Spinal cord (tissue), 10 donors: ENCODE data around the gene COX19. TPM values are rescaled to one million over a fixed set of nuclear protein-coding genes. Genes with fewer than 3 reads are reported as not detected.

Source experiments
- DNase-seq, 6 donors: peaks; one replicate each; pipeline versions ENCODE4 v3.0.0 to v3.0.0-alpha.2; 2013 to 2015; ENCODE audit warnings: low spot score in 6 of 6, low read depth in 4 of 6
- H3K27ac ChIP-seq: one replicate; pipeline ENCODE4 v1.5.1; 2013; ENCODE audit warnings: low read depth, low read length, control low read depth
- H3K27me3 ChIP-seq: one replicate; pipeline ENCODE4 v1.6.1; 2013; ENCODE audit warnings: low read length; ENCODE audit not compliant: control insufficient read depth, insufficient read depth
- H3K36me3 ChIP-seq: one replicate; pipeline ENCODE4 v1.6.1; 2013; ENCODE audit warnings: low read length; ENCODE audit not compliant: control insufficient read depth, insufficient read depth
- H3K4me1 ChIP-seq: one replicate; pipeline ENCODE4 v1.6.1; 2013; ENCODE audit warnings: low read length; ENCODE audit not compliant: control insufficient read depth, insufficient read depth
- H3K4me3 ChIP-seq: one replicate; pipeline ENCODE4 v1.5.1; 2013; ENCODE audit warnings: low read depth, low read length, control low read depth
- H3K9me3 ChIP-seq: one replicate; pipeline ENCODE4 v1.6.1; 2013; ENCODE audit warnings: low read length; ENCODE audit not compliant: control insufficient read depth, insufficient read depth
- WGBS: methylation state at CpG from one replicate; pipeline ENCODE4 v1.1.5; 2013; ENCODE audit warnings: missing lambda C conversion rate; ENCODE audit not compliant: insufficient coverage; 5-methylcytosine and 5-hydroxymethylcytosine counted together
- polyA plus RNA-seq, 2 donors: library from polyadenylated mRNA; unstranded; fragments of 120-200 nt; gene quantifications; one replicate each; pipeline ENCODE4 v1.2.1, GENCODE V29; 2013; ENCODE audit not compliant: insufficient read length in 2 of 2
- total RNA-seq, 2 donors: library from RNA; depleted of rRNA in 1 of 2; stranded (reverse); fragments of 120-200 nt in 1 of 2; fragments of >200 nt in 1 of 2; gene quantifications; one replicate each; pipeline versions ENCODE4 v1.2.3 to v1.2.4, GENCODE V29; 2013 to 2014
- donor health status: healthy.

COX19 gene
- total and polyA plus RNA-seq, 4 donors: 11.7 to 19.6 (median 17.1) TPM

DNA sequence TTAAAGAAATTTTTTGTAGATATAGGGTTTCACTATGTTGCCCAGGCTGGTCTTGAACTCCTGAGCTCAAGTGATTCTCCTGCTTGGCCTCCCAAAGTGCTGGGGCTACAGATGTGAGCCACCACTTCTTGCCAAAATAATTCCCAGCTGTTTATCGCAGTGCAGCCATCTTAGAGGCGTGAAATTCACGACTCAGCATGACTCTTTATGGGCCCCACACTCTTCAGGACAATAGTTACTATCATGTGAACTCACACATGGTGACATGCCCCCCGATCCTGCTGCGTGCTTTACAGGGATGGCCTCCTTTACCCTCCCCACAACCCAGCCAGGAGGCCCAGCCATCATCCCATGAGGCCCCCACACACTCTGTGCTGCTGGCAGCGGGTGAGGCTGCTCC lies 4.6 kb downstream of the COX19 start:
- no peaks in the 10 kb centered on the region for H3K9me3 ChIP-seq
- peaks cover 59% of the 10 kb centered on the region for H3K36me3 ChIP-seq
- 94% methylated on average over 6 of the region's 6 CpGs for WGBS
- H3K4me3 ChIP-seq: no peak overlapping the region
- H3K4me1 ChIP-seq: peaks cover 15% of the 10 kb centered on the region
- H3K27me3 ChIP-seq: no peaks in the 10 kb centered on the region
- no peak overlapping the region for H3K27ac ChIP-seq
- no peak for DNase-seq

DNA sequence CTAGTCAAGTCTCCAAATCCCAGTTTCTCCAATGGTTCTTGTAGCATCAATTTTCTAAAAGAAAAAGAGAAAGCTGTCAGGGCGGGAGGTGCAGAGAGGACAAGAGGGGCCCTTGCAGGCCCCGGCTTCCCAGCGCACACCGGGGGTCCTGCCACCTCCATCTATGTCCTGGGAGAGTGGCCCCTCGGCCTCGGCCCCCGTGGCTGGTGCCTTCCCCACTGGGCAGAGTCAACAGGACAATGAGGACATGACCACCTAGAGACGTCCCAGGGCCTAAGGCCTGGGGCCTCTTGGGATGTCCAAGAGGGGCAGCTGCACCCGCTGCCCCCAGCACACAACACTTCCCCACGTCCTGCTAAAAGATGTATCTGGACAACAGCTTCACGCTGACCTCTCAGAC lies 5.9 kb downstream of the COX19 start:
- Histone ChIP-seq H3K4me3 (no peak overlapping the region), H3K4me1 (peaks cover 17% of the 10 kb centered on the region), H3K27ac (no peak overlapping the region), H3K27me3 (no peaks in the 10 kb centered on the region), H3K36me3 (peaks cover 61% of the 10 kb centered on the region), H3K9me3 (no peaks in the 10 kb centered on the region)
- DNase-seq: no peak
- 94% methylated on average over 10 of the region's 11 CpGs for WGBS

DNA sequence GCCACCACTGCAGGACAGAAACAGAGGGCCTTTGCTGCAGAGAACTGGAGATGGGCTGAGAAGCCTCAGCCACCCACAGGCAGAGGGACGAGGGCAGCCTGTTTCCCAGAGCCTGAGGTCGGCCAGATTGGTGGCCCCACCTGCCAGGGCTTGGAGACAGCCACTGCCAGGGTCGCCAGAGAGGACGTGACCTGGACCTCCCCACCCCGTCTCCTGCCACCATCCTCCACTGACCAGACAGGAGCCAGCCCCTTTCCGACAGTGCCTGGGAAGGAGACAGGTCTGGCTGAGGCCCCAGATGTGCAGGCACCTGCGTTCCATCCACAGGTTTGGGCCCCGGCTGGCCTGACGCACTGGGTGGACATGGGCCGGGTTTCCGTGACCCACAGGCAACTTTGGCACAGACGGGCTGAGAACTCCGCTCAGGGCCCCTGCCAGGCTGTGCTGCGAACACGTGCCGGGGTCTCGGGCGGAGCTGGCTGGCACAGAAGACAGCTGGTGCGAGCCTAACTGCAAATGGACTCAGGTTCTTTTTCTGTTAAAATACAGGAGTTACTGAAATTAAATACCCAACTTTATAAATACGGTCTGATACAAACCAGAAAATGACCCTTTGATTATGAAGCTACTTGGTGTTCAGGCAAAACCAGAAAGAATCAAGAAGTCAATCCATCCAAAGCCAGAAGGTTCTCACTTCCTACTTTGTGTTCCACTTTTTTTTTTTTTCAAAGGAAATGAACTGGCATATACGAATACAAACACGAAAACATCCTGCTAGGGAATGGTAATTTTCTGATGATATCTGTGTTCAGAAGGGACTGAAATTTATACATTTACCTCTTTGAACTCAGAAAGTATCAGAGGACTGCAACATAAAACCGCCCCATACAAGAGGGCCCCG lies 6.9 kb downstream of the COX19 start:
- no peak for DNase-seq
- Histone ChIP-seq H3K9me3 (no peaks in the 10 kb centered on the region), H3K27me3 (no peaks in the 10 kb centered on the region), H3K36me3 (peaks cover 62% of the 10 kb centered on the region), H3K27ac (no peak overlapping the region), H3K4me3 (no peak overlapping the region), H3K4me1 (peaks cover 17% of the 10 kb centered on the region)
- 95% methylated on average over 16 of the region's 24 CpGs for WGBS

DNA sequence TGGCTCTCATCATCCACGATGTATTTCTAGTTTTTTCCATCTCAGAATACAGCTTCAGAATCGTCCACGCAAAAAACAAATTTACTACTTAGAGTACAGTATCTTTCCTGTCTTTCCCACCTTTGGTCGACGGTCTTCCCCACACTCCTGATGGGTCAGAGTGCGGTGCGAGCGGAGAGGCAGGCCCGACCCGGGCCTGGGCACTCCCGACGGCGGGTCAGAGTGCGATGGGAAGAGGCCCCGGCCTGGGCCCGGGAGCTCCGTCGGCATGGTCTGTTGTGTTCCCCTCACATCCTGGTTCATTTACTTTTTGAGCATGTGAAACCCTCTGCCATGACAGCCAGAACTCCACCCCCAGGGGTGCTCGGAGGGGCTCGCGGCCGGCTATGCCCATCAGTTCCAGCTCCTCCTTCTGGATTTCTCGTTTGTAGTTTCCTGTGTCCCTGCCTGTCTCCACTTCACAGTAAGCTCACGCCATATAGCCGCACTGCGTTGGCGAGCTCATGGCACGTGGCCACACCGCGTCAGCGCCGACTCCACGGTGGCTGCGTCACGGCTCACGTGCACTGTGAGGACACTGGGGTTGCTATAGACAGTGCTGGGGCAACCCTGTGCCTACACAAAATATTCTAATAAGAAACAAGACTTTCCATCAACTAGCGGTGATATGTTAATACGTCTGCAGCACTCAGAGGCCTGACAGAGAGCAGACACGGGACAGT lies 7.8 kb downstream of the COX19 start:
- H3K4me1 ChIP-seq: peaks cover 15% of the 10 kb centered on the region
- no peak overlapping the region for H3K4me3 ChIP-seq
- DNase-seq: no peak
- H3K27ac ChIP-seq: no peak overlapping the region
- H3K27me3 ChIP-seq: no peaks in the 10 kb centered on the region
- H3K9me3 ChIP-seq: no peaks in the 10 kb centered on the region
- WGBS: 95% methylated on average over 37 of the region's 39 CpGs
- peaks cover 62% of the 10 kb centered on the region for H3K36me3 ChIP-seq

DNA sequence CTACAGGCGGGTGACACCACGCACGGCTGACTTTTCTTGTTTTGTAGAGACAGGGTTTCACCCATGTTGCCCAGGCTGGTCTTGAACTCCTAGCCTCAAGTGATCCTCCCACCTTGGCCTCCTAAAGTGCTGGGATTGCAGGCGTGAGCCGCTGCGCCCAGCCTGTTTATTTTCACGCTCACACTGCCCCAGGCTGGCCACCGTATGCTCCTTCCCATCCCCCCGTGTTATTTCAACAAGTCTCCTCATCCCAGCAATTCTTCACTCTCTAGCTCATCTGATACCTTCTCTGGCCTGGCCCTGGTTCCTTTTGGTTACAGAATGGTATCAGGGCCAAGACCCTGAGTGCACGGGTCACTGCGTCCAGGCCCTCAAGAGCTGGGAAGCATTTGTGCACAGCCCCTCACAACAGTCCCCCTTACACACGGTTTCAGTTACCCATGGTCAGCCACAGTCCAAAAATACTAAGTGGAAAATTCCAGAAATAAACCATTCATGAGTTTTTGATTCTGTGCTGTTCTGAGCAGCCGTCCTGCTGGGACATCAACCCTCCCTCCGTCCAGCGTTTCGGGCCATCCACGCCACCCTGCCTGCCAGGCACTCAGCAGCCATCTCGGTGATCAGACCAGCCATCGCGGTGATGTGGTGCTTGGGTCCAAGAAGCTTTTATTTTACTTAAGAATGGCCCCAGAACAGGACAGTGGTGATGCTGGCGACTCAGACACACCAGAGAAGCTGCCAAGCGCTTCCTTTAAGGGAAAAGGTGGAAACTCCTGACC lies 8.9 kb downstream of the COX19 start:
- Histone ChIP-seq H3K36me3 (peaks cover 54% of the 10 kb centered on the region), H3K27me3 (no peaks in the 10 kb centered on the region), H3K4me3 (no peak overlapping the region), H3K9me3 (no peaks in the 10 kb centered on the region), H3K4me1 (peaks cover 15% of the 10 kb centered on the region), H3K27ac (no peak overlapping the region)
- no peak for DNase-seq
- WGBS: 91% methylated on average over 21 of the region's 22 CpGs

DNA sequence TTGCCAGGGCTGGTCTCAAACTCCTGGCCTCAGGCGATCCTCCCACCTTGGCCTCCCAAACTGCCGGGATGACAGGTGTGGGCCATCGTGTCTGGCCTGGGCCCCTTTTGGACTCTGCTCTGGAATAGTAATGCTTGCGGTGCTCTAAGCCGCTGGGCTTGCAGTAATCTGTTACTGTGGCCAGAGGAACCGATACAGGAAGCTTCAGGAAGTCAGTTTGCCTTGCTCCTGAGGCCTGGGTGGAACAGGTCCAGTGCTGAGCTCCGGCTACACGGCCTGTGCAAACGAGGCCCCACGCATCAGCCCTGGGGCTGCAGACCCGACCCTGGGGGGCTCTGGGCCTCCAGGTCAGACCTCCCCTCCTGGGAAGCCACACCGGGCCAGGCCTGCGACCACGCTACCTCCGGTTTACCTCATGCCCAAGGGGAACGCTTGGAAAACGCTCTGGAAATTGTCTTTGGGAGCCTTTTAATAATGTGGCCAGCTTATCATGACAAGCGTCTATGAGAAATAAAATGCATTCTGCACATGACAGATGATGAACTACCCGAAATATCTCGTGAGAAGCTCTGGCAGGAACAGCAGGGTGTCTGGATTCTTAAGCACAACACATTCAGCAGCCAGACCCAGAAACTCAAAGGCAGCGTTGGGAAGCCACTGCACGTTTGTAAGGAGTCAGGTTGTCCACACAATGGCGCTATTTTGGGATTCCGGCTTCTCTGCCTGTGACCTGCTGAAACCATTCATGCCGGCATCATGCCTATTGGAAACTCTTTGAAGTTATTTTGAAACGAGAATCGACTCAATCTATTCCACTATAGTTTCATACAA lies 10.7 kb downstream of the COX19 start:
- H3K27ac ChIP-seq: no peak overlapping the region
- peak in 2 of 6 donors; percentile 25 to 85 for DNase-seq

DNA sequence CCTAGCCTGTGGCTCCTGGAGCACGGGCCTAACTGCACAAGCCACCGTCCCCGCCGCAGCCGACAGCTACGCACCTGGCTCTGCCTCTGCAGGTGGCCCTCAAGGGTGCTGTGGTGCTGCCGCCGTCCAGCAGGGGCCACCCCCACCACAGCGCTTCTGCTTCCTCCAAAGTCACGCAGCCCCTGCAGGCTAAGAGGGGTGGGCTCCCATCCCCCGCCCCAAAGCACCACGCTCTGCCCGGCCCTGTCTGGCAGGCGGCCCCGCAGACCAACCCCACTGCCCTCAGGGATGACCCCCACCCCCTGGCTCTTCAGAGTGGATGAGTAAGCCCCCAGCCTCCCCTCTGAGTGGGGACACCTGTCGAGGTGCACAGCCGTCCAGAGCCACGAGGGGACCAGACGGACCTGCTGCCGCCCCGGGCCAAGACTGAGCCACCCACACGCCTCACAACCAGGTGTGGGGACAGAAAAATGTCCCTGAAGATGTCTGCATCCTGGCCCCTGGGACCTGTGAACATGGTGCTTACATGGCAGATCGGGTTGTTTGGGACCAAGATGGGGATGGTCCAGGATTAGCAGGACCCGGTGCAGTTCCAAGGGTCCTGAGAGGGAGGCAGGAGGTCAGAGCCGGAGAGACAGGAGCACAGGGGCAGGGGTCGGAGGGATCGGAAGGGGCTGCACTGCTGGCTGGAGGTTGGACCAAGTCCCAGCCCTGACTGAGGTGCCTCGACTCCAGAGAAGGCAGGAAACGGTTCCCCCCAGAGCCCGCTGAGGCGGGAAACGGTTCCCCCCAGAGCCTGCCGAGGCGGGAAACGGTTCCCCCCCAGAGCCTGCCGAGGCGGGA lies 11.9 kb downstream of the COX19 start:
- H3K36me3 ChIP-seq: peaks cover 31% of the 10 kb centered on the region
- DNase-seq: no peak
- H3K9me3 ChIP-seq: no peaks in the 10 kb centered on the region
- no peak overlapping the region for H3K4me3 ChIP-seq
- no peak overlapping the region for H3K27ac ChIP-seq
- 70% methylated on average over 27 of the region's 37 CpGs for WGBS
- peaks cover 15% of the 10 kb centered on the region for H3K4me1 ChIP-seq
- H3K27me3 ChIP-seq: no peaks in the 10 kb centered on the region

More for the DNA sequence above, 10.7 kb downstream of the COX19 start:
- peaks cover 15% of the 10 kb centered on the region for H3K4me1 ChIP-seq
- WGBS: 61% methylated on average over 23 of the region's 27 CpGs
- H3K27me3 ChIP-seq: no peaks in the 10 kb centered on the region
- peaks cover 40% of the 10 kb centered on the region for H3K36me3 ChIP-seq
- no peak overlapping the region for H3K4me3 ChIP-seq
- no peaks in the 10 kb centered on the region for H3K9me3 ChIP-seq

DNA sequence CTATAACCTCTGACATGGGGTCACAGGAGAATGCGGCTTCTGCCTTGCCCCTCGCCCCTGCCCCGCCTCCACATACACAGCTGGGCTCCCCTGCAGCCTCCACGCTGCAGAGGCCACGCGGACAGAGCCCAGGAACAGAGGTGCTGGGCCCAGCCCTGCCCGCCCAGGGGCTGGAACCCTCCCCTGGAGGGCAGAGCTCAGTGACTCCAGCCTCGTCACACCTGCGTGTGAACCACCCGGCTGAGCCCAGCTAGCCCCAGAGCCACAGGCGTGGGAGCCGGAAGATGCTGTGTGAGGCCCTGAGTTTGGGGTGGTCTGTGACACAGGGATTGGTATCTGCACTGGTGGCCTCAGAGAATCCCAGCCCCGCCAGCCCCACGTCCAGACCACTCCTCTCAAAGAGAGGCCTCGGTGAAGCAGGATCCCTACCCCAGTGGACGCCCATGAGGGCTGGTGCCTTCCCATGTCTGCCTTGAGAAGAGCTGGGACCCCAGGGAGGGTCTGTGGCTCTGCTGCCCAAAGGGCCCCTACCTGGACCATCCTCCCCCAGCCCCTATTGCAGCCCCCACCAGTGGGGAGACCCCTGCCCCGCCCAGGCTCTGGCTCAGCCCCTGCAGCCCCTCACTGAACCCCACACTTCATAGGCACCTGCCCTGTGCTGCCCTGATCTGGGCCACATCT lies 12.8 kb downstream of the COX19 start:
- Histone ChIP-seq H3K27ac (no peak overlapping the region), H3K4me1 (peaks cover 24% of the 10 kb centered on the region), H3K36me3 (peaks cover 30% of the 10 kb centered on the region), H3K27me3 (no peaks in the 10 kb centered on the region), H3K4me3 (no peak overlapping the region), H3K9me3 (no peaks in the 10 kb centered on the region)
- 83% methylated on average over 14 of the region's 17 CpGs for WGBS
- DNase-seq: no peak
